SK-N-SH (cell line): ENCODE data around the gene RANGAP1. TPM values are rescaled to one million over a fixed set of nuclear protein-coding genes. Genes with fewer than 3 reads are reported as not detected.

Source experiments
- CTCF ChIA-PET: fragments of 300-600, 350-600 bp; formaldehyde crosslinking; extraction: SDS; loops from one replicate; lab custom pipeline; 2021; lab: Yijun Ruan, JAX
- POLR2A ChIA-PET: fragments of 350-600 bp; sonication (Branson Sonifier 250); formaldehyde crosslinking; extraction: SDS; loops from one replicate; lab custom pipeline; 2020; ENCODE audit warnings: antibody characterized with exemption, inconsistent platforms; lab: Yijun Ruan, JAX
- DNase-seq: peaks from one replicate; pipeline ENCODE4 v3.0.0; 2012
- H2AFZ ChIP-seq: fragments of 200-600 bp; sonication (generic); 2 replicates; pipeline ENCODE4 v1.8.1; 2016; ENCODE audit warnings: antibody characterized with exemption, mild to moderate bottlenecking, low read depth
- H3F3A ChIP-seq: fragments of 200-600 bp; sonication (generic); replicated peaks from 2 replicates; pipeline ENCODE3; 2016; ENCODE audit warnings: antibody characterized with exemption, mild to moderate bottlenecking; ENCODE audit not compliant: insufficient read depth
- H3K27ac ChIP-seq, 2 experiments: fragments of 200-500 bp in 1 of 2; fragments of 200-600 bp in 1 of 2; sonication (Bioruptor generic) in 1 of 2; sonication (generic), shearing (Covaris generic) in 1 of 2; 2 replicates each; pipeline versions ENCODE4 v1.5.1 to v1.6.1; 2014 to 2016; ENCODE audit warnings: low read depth in 2 of 2, inconsistent platforms in 1 of 2, low read length in 1 of 2, mild to moderate bottlenecking in 1 of 2, mixed read lengths in 1 of 2
- H3K27me3 ChIP-seq: fragments of 200-600 bp; sonication (generic), shearing (Covaris generic); 2 replicates; pipeline ENCODE4 v1.6.1; 2016; ENCODE audit warnings: mixed run types; ENCODE audit not compliant: insufficient read depth
- H3K36me3 ChIP-seq, 2 experiments: fragments of 200-500 bp in 1 of 2; fragments of 200-600 bp in 1 of 2; sonication (Bioruptor generic) in 1 of 2; sonication (generic) in 1 of 2; replicated peaks in 1 of 2; 2 replicates each; pipeline versions ENCODE3 to v1.5.1; 2014 to 2016; ENCODE audit warnings: low read length in 1 of 2, mild to moderate bottlenecking in 1 of 2; ENCODE audit not compliant: insufficient read depth in 2 of 2, control insufficient read depth in 1 of 2
- H3K4me1 ChIP-seq, 2 experiments: fragments of 200-500 bp in 1 of 2; fragments of 200-600 bp in 1 of 2; sonication (Bioruptor generic) in 1 of 2; sonication (generic), shearing (Covaris generic) in 1 of 2; 2 replicates each; pipeline versions ENCODE4 v1.5.1 to v1.6.1; 2014 to 2016; ENCODE audit warnings: low read depth in 1 of 2, low read length in 1 of 2, mixed run types in 1 of 2; ENCODE audit not compliant: insufficient read depth in 2 of 2, control insufficient read depth in 1 of 2
- H3K4me2 ChIP-seq: fragments of 200-600 bp; sonication (generic), shearing (Covaris generic); 2 replicates; pipeline ENCODE4 v1.6.1; 2017; ENCODE audit warnings: mixed run types
- H3K4me3 ChIP-seq, 2 experiments: fragments of 200-500 bp in 1 of 2; fragments of 200-600 bp in 1 of 2; sonication (Bioruptor generic) in 1 of 2; sonication (generic), shearing (Covaris generic) in 1 of 2; 2 replicates each; pipeline versions ENCODE4 v1.5.1 to v1.8.1; 2014 to 2016; ENCODE audit warnings: low read depth in 2 of 2, inconsistent platforms in 1 of 2, low read length in 1 of 2, mild to moderate bottlenecking in 1 of 2, mixed read lengths in 1 of 2, moderate library complexity in 1 of 2
- H3K79me2 ChIP-seq: fragments of 200-600 bp; sonication (generic); 2 replicates; pipeline ENCODE4 v1.8.1; 2017; ENCODE audit warnings: mild to moderate bottlenecking; ENCODE audit not compliant: insufficient read depth
- H3K9ac ChIP-seq: fragments of 200-600 bp; sonication (generic); 2 replicates; pipeline ENCODE4 v1.6.1; 2017; ENCODE audit warnings: mixed run types
- H3K9me2 ChIP-seq: fragments of 200-600 bp; sonication (generic); 2 replicates; pipeline ENCODE4 v1.6.1; 2017; ENCODE audit warnings: mixed run types
- H3K9me3 ChIP-seq: fragments of 200-600 bp; sonication (generic); 2 replicates; pipeline ENCODE4 v1.6.1; 2017; ENCODE audit warnings: mixed run types, mild to moderate bottlenecking, moderate library complexity
- H4K20me1 ChIP-seq: fragments of 200-600 bp; sonication (generic); 2 replicates; pipeline ENCODE4 v1.6.1; 2017; ENCODE audit warnings: mild to moderate bottlenecking, mixed run types; ENCODE audit not compliant: insufficient read depth
- CHD2 ChIP-seq: fragments of 150-350 bp; IDR thresholded peaks from 2 replicates; pipeline ENCODE4 v1.6.1; 2018; ENCODE audit warnings: low read length; ENCODE audit not compliant: partially characterized antibody
- ELF1 ChIP-seq: IDR thresholded peaks from 2 replicates; pipeline ENCODE4 v1.4.0; 2012
- EZH2phosphoT487 ChIP-seq: fragments of 200-600 bp; sonication (generic); IDR thresholded peaks from 2 replicates; pipeline ENCODE4 v1.6.1; 2017; ENCODE audit warnings: low read depth, mixed run types, mild to moderate bottlenecking, antibody characterized with exemption, moderate library complexity, borderline replicate concordance
- FOSL2 ChIP-seq: IDR thresholded peaks from 2 replicates; pipeline ENCODE4 v1.4.0; 2012; ENCODE audit warnings: low read depth, mild to moderate bottlenecking, moderate library complexity, borderline replicate concordance
- FOXJ3 ChIP-seq: sonication (generic); formaldehyde crosslinking; IDR thresholded peaks from 2 replicates; pipeline ENCODE4 v1.5.1; 2020; ENCODE audit warnings: mild to moderate bottlenecking, missing genetic modification reagents
- GABPA ChIP-seq: IDR thresholded peaks from 2 replicates; pipeline ENCODE4 v1.4.0; 2012; ENCODE audit warnings: low read depth, mild to moderate bottlenecking
- IRF3 ChIP-seq: fragments of 150-350 bp; IDR thresholded peaks from 2 replicates; pipeline ENCODE4 v1.6.1; 2016; ENCODE audit warnings: mild to moderate bottlenecking, low read depth, low read length
- MEF2A ChIP-seq: IDR thresholded peaks from 2 replicates; pipeline ENCODE4 v1.4.0; 2012; ENCODE audit warnings: low read depth, borderline replicate concordance
- MXI1 ChIP-seq: IDR thresholded peaks from 2 replicates; pipeline ENCODE4 v1.6.1; 2012; ENCODE audit warnings: mild to moderate bottlenecking, low read depth, low read length, improper control_type of control experiment
- NFIC ChIP-seq: IDR thresholded peaks from 2 replicates; pipeline ENCODE4 v1.4.0; 2012; ENCODE audit warnings: borderline replicate concordance
- POLR2AphosphoS5 ChIP-seq: IDR thresholded peaks from 2 replicates; pipeline ENCODE4 v1.6.1; 2012; ENCODE audit warnings: low read depth, low read length
- RFX5 ChIP-seq: IDR thresholded peaks from 2 replicates; pipeline ENCODE4 v1.6.1; 2012; ENCODE audit warnings: mild to moderate bottlenecking, improper control_type of control experiment, low read length
- TAF1 ChIP-seq: IDR thresholded peaks from 2 replicates; pipeline ENCODE4 v1.6.1; 2012; ENCODE audit warnings: low read depth, mild to moderate bottlenecking, low read length, moderate library complexity, borderline replicate concordance
- YY1 ChIP-seq: IDR thresholded peaks from 2 replicates; pipeline ENCODE4 v1.4.0; 2012; ENCODE audit warnings: low read depth, mild to moderate bottlenecking
- WGBS: methylation state at CpG from one replicate; pipeline ENCODE4 v1.1.6; 2017; ENCODE audit warnings: low lambda C conversion rate; 5-methylcytosine and 5-hydroxymethylcytosine counted together
- polyA plus RNA-seq, 3 experiments: library from polyadenylated mRNA; depleted of rRNA; stranded (reverse); fragments of >200 nt; gene quantifications; 2 replicates each; pipeline ENCODE4 v1.2.3, GENCODE V29; 2012
- TF ChIP-seq, protein P1 (sequence below): IDR thresholded peaks from 2 replicates; pipeline ENCODE4 v1.4.0; 2012; ENCODE audit warnings: low read depth
- TF ChIP-seq, protein P2 (sequence below): IDR thresholded peaks from 2 replicates; pipeline ENCODE4 v1.4.0; 2012; ENCODE audit warnings: low read depth, borderline replicate concordance

RANGAP1 gene
- polyA plus RNA-seq, 1 of the 3 experiments (the other 2 are of a cell fraction) = 67.1 TPM

GRCh38 chr22:41204992-41205900 is 80.7 kb downstream of the RANGAP1 start, which contains the start of gene L3MBTL2:
L3MBTL2 (plus strand) TSS chr22:41205312; CDS start chr22:41205363, 51 bp downstream.
- 6% methylated on average over 14 of the region's 47 CpGs for whole genome bisulfite sequencing
- ChIA-PET CTCF (no interaction called here), POLR2A (no interaction called here)
- peaks cover 18% of the 10 kb centered on the region for H3K79me2 ChIP-seq
- peak; percentile 90 for DNase-seq
- no peaks in the 10 kb centered on the region for H3K27me3 ChIP-seq
- peak within 1 kb of the TSS in 1 of 2 experiments; percentile 48; a peak in 1 of 4 replicates for H3K27ac ChIP-seq
- H3K4me3 ChIP-seq = peak within 1 kb of the TSS; percentile 60 to 70
- no peaks in the 10 kb centered on the region for H3K9me3 ChIP-seq
- peak; percentile 90 for TF ChIP-seq YY1
- TF ChIP-seq, protein P1, sequence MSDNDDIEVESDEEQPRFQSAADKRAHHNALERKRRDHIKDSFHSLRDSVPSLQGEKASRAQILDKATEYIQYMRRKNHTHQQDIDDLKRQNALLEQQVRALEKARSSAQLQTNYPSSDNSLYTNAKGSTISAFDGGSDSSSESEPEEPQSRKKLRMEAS = 0 out of 2 replicates have a peak, but pooled peaks have one; percentile 9
- TF ChIP-seq GABPA = peak; percentile 63
- TF ChIP-seq CHD2 = no peak
- peak; percentile 59; the same call in 1 of the 2 replicates for TF ChIP-seq RFX5
- TF ChIP-seq, protein P2, sequence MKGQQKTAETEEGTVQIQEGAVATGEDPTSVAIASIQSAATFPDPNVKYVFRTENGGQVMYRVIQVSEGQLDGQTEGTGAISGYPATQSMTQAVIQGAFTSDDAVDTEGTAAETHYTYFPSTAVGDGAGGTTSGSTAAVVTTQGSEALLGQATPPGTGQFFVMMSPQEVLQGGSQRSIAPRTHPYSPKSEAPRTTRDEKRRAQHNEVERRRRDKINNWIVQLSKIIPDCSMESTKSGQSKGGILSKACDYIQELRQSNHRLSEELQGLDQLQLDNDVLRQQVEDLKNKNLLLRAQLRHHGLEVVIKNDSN = no peak
- TF ChIP-seq ELF1 = peak; percentile 64; the same call in 1 of the 2 replicates
- peak; percentile 23; the same call in 1 of the 2 replicates for TF ChIP-seq POLR2AphosphoS5
- TF ChIP-seq TAF1 = peak; percentile 53
- TF ChIP-seq MEF2A = no peak
- TF ChIP-seq NFIC = no peak
- TF ChIP-seq FOSL2 = no peak
- TF ChIP-seq IRF3 = no peak
- no peak for TF ChIP-seq EZH2phosphoT487
- peak; percentile 45 for TF ChIP-seq MXI1
- no peak for TF ChIP-seq FOXJ3 (CRISPR knock-in tag)
- H3K9me2 ChIP-seq = no peaks in the 10 kb centered on the region
- H4K20me1 ChIP-seq = no peaks in the 10 kb centered on the region
- no peaks in the 10 kb centered on the region for H3F3A ChIP-seq
- H2AFZ ChIP-seq = peak within 1 kb of the TSS; percentile 72; the same call in 1 of the 2 replicates
- H3K4me2 ChIP-seq = peak within 1 kb of the TSS; percentile 76
- peak within 1 kb of the TSS; percentile 72 for H3K9ac ChIP-seq
- H3K4me1 ChIP-seq = peaks cover 0 to 4% of the 10 kb centered on the region in 2 experiments; a peak in 1 of 4 replicates
- no peaks in the 10 kb centered on the region for H3K36me3 ChIP-seq
